Lower lobe of right lung (tissue), 2 donors: ENCODE data around the gene HSPG2. TPM values are rescaled to one million over a fixed set of nuclear protein-coding genes. Genes with fewer than 3 reads are reported as not detected.

Experiments used
- ATAC-seq, 2 donors: fragments of 200-7000 bp; cut with Tn5 transposase; one replicate each; pipeline ENCODE4 v1.9.1; 2020 to 2022; ENCODE audit warnings: mild to moderate bottlenecking in 2 of 2, moderate library complexity in 2 of 2
- DNase-seq: peaks from one replicate; pipeline ENCODE4 v3.0.0-alpha.2; 2020
- H3K27ac ChIP-seq: fragments of 200-600 bp; one replicate; pipeline ENCODE4 v1.8.0; 2022
- H3K27me3 ChIP-seq: fragments of 200-600 bp; one replicate; pipeline ENCODE4 v1.8.0; 2022; ENCODE audit warnings: low read depth
- H3K36me3 ChIP-seq: fragments of 200-600 bp; one replicate; pipeline ENCODE4 v1.8.0; 2022; ENCODE audit warnings: mild to moderate bottlenecking
- H3K4me1 ChIP-seq: fragments of 200-600 bp; one replicate; pipeline ENCODE4 v1.8.0; 2022
- H3K4me3 ChIP-seq: fragments of 200-600 bp; one replicate; pipeline ENCODE4 v1.8.0; 2022; ENCODE audit warnings: mild to moderate bottlenecking
- H3K9me3 ChIP-seq: fragments of 200-600 bp; one replicate; pipeline ENCODE4 v1.8.0; 2022
- intact Hi-C: fragments of 100-400 bp; cut with DNase I; formaldehyde crosslinking; loops from one replicate; pipeline ENCODE4 v1.11.0; 2022
- total RNA-seq: library from RNA; stranded (reverse); fragmentation: NEBNext Ultra II Directional; extraction: Animal tissue kit (Norgen Biotek cat#: 25700); gene quantifications from one replicate; pipeline ENCODE4 v1.2.1, GENCODE V29; 2021
- TF ChIP-seq, protein P1 (sequence below): fragments of 200-600 bp; IDR thresholded peaks from one replicate; pipeline ENCODE4 v1.8.0; 2022; ENCODE audit warnings: antibody characterized with exemption, mild to moderate bottlenecking
- donor health status: DM: no; HTN: yes; CAD: no; lungs with severe emphysema.

Gene HSPG2
- total RNA-seq, 1 donor from 2014 or later: 216 TPM

DNA sequence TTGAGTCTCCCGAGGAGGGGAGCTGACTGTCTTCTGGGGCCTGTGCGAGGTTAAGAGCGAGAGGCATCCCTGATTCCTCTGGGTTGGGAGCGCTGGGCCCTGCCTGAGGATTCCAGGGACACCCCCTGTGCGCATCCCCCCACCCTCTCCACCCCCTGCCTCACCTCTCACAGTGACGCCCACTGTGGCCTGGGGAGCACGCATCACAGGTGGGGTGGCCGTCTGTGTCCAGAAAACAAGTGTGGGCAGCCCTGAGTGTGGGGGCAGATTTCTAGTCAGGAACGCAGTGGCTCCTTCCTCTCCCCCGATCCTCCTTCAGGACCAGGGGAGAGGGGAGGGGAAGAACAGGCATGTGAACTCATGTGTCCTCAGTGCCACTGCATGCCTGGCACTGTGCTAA, 63.3 kb downstream of the HSPG2 start:
- peaks cover 94% of the 10 kb centered on the region for H3K36me3 ChIP-seq
- intact Hi-C loops: no loop called here
- ATAC-seq (no peak), DNase-seq (no peak)
- H3K4me3 ChIP-seq: no peak overlapping the region
- H3K27ac ChIP-seq: no peak overlapping the region
- no peaks in the 10 kb centered on the region for H3K4me1 ChIP-seq
- H3K9me3 ChIP-seq: no peaks in the 10 kb centered on the region
- no peaks in the 10 kb centered on the region for H3K27me3 ChIP-seq
- TF ChIP-seq, protein P1, sequence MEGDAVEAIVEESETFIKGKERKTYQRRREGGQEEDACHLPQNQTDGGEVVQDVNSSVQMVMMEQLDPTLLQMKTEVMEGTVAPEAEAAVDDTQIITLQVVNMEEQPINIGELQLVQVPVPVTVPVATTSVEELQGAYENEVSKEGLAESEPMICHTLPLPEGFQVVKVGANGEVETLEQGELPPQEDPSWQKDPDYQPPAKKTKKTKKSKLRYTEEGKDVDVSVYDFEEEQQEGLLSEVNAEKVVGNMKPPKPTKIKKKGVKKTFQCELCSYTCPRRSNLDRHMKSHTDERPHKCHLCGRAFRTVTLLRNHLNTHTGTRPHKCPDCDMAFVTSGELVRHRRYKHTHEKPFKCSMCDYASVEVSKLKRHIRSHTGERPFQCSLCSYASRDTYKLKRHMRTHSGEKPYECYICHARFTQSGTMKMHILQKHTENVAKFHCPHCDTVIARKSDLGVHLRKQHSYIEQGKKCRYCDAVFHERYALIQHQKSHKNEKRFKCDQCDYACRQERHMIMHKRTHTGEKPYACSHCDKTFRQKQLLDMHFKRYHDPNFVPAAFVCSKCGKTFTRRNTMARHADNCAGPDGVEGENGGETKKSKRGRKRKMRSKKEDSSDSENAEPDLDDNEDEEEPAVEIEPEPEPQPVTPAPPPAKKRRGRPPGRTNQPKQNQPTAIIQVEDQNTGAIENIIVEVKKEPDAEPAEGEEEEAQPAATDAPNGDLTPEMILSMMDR: no peak

GRCh38 chr1:21873174-21873573, 63.9 kb downstream of the HSPG2 start:
- Histone ChIP-seq H3K27ac (no peak overlapping the region), H3K4me1 (no peaks in the 10 kb centered on the region), H3K27me3 (no peaks in the 10 kb centered on the region), H3K36me3 (peaks cover 88% of the 10 kb centered on the region), H3K4me3 (no peak overlapping the region), H3K9me3 (no peaks in the 10 kb centered on the region)
- DNase-seq (no peak), ATAC-seq (no peak)
- intact Hi-C loops: no loop called here
- TF ChIP-seq, protein P1: no peak

DNA sequence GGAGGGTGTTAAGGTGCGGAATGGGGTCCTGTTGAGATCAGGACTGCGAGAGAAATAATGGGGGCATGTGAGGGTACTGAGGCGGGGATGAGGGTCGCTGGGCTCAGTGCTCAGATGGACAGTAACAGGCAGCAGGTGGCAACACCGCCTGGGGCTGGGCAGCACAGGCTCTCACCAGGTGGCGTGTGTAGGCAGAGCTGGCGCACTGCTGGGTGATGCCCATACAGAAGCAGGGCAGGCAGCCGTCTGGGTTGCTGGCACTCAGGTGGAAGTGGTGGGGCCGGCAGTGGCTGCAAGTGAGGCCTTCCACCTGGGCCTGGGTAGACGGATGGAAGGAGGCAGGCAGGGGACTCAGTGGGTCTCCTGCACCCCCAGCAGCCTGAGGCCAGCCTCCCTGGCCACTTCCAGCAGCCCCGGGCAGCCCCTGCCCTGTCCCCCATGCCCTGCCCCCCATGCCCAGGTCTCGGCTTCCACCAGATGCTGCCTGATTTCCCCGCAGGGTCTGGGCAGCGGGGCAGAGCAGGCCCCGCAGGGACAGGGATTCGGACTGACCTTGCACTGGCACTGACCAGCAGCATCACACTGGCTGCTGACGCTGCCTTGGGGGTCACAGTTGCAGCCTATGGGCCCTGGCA, 64.5 kb downstream of the HSPG2 start:
- H3K27ac ChIP-seq: no peak overlapping the region
- H3K4me3 ChIP-seq: no peak overlapping the region
- DNase-seq: no peak
- no peaks in the 10 kb centered on the region for H3K4me1 ChIP-seq
- no peak for ATAC-seq
- peaks cover 82% of the 10 kb centered on the region for H3K36me3 ChIP-seq
- no peaks in the 10 kb centered on the region for H3K27me3 ChIP-seq
- intact Hi-C loops: no loop called here
- TF ChIP-seq, protein P1: no peak
- H3K9me3 ChIP-seq: no peaks in the 10 kb centered on the region

- Histone ChIP-seq H3K27ac (no peak overlapping the region), H3K9me3 (no peaks in the 10 kb centered on the region), H3K36me3 (peaks cover 78% of the 10 kb centered on the region), H3K4me1 (no peaks in the 10 kb centered on the region), H3K4me3 (no peak overlapping the region), H3K27me3 (no peaks in the 10 kb centered on the region)
- ATAC-seq (no peak), DNase-seq (no peak)
- intact Hi-C loops: no loop called here
- TF ChIP-seq, protein P1: no peak
Observed at GRCh38 chr1:21871943-21872342, 65.2 kb downstream of the HSPG2 start.

GRCh38 chr1:21870611-21871010, 66.5 kb downstream of the HSPG2 start:
- ATAC-seq: no peak
- Histone ChIP-seq H3K27ac (no peak overlapping the region), H3K36me3 (peaks cover 79% of the 10 kb centered on the region), H3K27me3 (no peaks in the 10 kb centered on the region), H3K4me3 (no peak overlapping the region), H3K4me1 (no peaks in the 10 kb centered on the region), H3K9me3 (no peaks in the 10 kb centered on the region)
- TF ChIP-seq, protein P1: no peak
- intact Hi-C loops: no loop called here
- DNase-seq: no peak
